NCI-H1092 (cell line): Measurements from ENCODE around the gene MUCL3.
"Not testable (repeated sequence)": the region's sequence is repeated elsewhere in the genome, so short reads cannot be mapped to it uniquely, and the experiment has no call there.

Experiments used
- DNase-seq: peaks from one replicate; lab custom pipeline; 2025; lab: John Stamatoyannopoulos, UW

The MUCL3 gene

GRCh38 chr6:30979690-30980089 is 38.9 kb downstream of the MUCL3 start:
- no peak for DNase-seq

DNA sequence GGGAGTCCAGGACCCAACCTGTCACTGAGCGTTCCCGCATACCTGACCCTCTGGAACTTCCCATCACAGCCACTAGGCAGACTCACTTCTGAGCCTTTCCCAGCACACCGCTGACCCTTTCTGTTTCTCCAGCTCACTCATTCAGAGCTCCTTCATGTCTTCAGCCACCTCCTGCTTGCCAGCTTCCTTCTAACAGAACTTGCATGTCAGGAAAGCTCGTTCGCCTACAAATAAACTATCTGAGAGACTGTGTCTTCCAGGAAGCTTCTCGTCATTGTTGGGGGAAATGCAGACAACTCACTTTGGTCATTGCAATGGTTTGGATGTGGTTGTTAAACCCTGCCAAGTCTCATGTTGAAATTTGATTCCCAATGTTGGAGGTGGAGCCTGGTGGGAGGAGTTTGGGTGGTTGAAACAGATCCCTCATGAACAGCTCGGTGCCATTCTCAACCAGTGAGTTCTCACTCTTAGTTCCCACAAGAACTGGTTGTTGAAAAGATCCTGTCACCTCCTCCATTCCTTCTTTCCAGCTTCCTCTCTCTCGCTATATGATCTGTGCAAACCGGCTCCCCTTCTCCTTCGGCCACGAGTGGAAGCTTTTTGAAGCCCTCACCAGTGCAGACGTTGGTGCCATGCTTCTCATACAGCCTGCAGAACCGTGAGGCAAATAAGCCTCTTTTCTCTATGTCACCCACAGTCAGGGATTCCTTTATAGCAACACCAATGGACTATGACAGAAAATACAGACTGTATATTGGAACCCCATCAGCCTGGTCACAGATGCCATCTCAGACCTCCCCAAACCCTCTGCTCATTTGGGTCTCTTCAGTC is 41.4 kb downstream of the MUCL3 start:
- no peak for DNase-seq

DNA sequence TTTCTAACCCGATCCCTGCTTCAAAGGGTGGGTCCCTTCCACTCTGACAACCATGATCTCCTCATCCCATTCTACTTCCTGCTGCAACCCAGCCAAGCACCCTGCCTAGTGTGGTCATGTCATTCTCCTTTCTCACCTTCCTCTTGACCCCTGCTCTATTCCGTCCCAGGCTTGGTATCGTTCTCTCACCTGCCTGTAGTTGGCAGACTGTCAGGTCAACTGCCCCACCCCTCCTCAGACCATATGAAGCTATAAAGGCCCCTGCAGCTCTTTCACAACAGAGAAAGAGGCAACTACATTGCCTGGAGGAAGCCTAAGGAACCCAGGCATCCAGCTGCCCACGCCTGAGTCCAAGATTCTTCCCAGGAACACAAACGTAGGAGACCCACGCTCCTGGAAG is 42.7 kb downstream of the MUCL3 start, which contains the start of gene MUC21:
TSS of gene MUC21 (plus strand) at position 280 of the 400 bp plus-strand sequence. CDS start 241 bp downstream, outside the sequence.
- no peak for DNase-seq

GRCh38 chr6:30985490-30985889 is 44.7 kb downstream of the MUCL3 start:
- no peak for DNase-seq

GRCh38 chr6:30987304-30987703 is 46.5 kb downstream of the MUCL3 start:
- DNase-seq, result no peak

DNA sequence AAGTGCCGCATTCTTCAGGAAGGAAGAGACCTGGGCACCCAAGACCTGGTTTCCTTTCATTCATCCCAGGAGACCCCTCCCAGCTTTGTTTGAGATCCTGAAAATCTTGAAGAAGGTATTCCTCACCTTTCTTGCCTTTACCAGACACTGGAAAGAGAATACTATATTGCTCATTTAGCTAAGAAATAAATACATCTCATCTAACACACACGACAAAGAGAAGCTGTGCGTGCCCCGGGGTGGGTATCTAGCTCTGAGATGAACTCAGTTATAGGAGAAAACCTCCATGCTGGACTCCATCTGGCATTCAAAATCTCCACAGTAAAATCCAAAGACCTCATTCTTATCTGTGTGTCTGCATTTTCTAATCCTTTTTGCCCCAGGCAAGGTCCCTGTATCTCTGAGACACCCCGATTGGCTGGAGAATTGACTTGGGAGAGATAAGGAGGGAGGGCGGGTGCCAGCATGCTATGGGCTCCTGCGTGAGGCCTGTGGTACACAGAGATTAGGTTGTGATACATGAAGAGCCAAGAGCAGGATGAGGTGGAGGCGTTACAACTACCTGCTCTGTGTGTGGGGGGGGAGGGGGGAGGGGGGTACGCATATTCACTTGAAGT is 47.5 kb downstream of the MUCL3 start:
- no peak for DNase-seq

DNA sequence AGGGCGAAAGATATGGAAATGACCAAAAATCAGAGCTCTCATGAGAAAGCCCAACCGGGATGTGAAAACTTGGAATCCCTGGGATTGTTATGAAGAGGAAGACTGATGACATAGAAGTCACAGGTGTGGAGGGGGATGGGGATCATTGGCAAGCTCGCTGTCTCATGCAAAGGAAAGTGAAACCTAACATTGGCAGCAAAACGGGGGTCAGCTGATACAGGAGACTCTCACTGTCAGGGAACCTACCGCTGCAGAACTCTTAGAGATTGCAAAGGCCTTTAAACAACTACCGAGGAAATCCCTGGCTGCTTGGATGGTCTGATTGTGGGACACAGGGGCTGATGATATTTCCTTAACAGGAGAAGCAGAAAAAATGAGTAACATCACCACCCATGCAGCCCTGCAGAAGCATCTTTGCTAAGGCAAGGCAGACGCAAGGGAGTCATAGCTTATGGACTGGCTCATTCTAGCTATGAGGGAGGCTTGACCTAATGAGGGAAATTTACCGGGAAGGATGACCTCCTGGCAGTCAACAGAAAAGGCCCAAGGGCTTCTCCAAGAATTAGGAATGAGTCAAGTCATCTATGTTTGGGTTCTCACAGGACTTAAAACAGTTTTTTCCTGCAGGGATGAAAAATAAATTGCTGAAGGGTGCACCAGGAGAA is 49.8 kb downstream of the MUCL3 start:
- no peak for DNase-seq

- no peak for DNase-seq
Observed at GRCh38 chr6:30991891-30992290, 51.1 kb downstream of the MUCL3 start.

- no peak for DNase-seq
Observed at GRCh38 chr6:30997301-30997700, 56.5 kb downstream of the MUCL3 start.

DNA sequence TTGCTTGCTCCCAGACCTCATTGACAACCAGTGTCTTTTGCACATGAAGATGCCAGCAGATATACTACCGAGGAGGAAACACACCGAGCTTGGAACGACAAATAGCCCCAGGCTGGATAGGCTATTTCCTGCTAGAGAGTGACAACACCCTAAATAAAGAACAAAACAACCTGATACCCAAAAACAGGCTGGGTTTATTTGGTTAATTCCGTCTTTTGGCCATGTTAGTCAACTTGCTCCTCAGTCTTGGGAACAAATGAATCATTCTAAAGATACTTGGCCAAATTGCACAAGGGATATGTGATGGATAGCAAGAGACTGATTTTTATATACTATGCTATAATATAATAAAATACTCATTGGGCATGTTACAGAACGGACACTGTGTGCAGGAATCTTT is 58.0 kb downstream of the MUCL3 start:
- no peak for DNase-seq

- DNase-seq, result not testable (repeated sequence)
Observed at GRCh38 chr6:31000067-31000860, 59.5 kb downstream of the MUCL3 start.

DNA sequence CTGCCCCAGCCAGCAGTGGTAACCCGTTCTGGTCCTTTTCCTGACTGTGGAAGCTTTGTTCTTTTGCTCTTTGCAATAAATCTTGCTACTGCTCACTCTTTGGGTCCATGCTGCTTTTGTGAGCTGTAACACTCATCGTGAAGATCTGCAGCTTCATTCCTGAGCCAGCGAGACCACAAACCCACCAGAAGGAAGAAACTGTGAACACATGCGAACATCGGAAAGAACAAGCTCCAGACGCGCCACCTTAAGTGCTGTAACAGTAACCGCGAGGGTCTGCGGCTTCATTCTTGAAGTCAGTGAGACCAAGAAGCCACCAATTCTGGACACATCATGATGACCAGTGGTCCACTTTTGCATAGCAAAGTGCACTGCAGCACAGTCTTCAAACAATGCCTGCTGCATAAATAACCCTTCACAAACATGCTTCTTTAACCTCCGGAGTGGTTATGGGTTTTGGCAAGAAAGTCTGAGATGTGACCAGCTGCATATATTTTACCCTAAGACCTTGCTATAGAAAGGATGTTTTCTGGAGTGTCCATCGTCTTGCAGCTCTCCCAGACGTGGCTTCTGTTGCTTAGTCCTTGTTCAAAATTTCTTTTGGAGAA is 60.6 kb downstream of the MUCL3 start:
- DNase-seq, result no peak

GRCh38 chr6:31002471-31002870 is 61.7 kb downstream of the MUCL3 start:
- DNase-seq, result no peak
